A549 (cell line): ENCODE measurements around the gene ALG12. TPM values are rescaled to one million over a fixed set of nuclear protein-coding genes. Genes with fewer than 3 reads are reported as not detected.
A peak's percentile ranks its signal among the peaks of the same experiment; 100 is the strongest.

Experiments
- ATAC-seq, 2 experiments: fragments of 200-7000 bp in 1 of 2; fragments of >200 bp in 1 of 2; cut with Nextera tagmentation in 1 of 2; cut with Tn5 transposase in 1 of 2; 3 replicates each; pipeline versions ENCODE4 v1.8.0 to v1.9.1; 2018 to 2020; ENCODE audit warnings: mild to moderate bottlenecking in 1 of 2, moderate library complexity in 1 of 2
- CTCF ChIA-PET: fragments of 300-600 bp; sonication (Branson Sonifier 250); formaldehyde crosslinking; extraction: SDS; loops from one replicate; lab custom pipeline; 2021; ENCODE audit warnings: antibody characterized with exemption, inconsistent platforms; lab: Yijun Ruan, JAX
- POLR2A ChIA-PET: fragments of 350-600 bp; formaldehyde crosslinking; extraction: SDS; loops from one replicate; lab custom pipeline; 2021; ENCODE audit warnings: antibody characterized with exemption, inconsistent platforms; lab: Yijun Ruan, JAX
- DNase-seq, 2 experiments: peaks; one replicate each; pipeline versions ENCODE4 v3.0.0 to v3.0.0-alpha.2; 2011 to 2016; ENCODE audit warnings: low read depth in 1 of 2, low spot score in 1 of 2
- FAIRE-seq: peaks from 2 replicates; lab custom pipeline; 2011; peaks lifted over from hg19 to GRCh38; lab: Jason Lieb, UNC
- H3K27ac ChIP-seq, 2 experiments: fragments of >200 bp; sonication (Bioruptor Twin); formaldehyde crosslinking; 3 replicates each; pipeline ENCODE4 v1.5.1; 2016 to 2017
- H3K4me1 ChIP-seq: fragments of >200 bp; sonication (Bioruptor Twin); formaldehyde crosslinking; 3 replicates; pipeline ENCODE4 v1.6.1; 2016
- H3K4me2 ChIP-seq: fragments of >200 bp; sonication (Bioruptor Twin); formaldehyde crosslinking; 3 replicates; pipeline ENCODE4 v1.6.1; 2016
- H3K4me3 ChIP-seq: fragments of >200 bp; sonication (Bioruptor Twin); formaldehyde crosslinking; 3 replicates; pipeline ENCODE4 v1.5.1; 2016
- H3K9me3 ChIP-seq: fragments of >200 bp; sonication (Bioruptor Twin); formaldehyde crosslinking; 3 replicates; pipeline ENCODE4 v1.6.1; 2016
- BHLHE40 ChIP-seq: IDR thresholded peaks from 2 replicates; pipeline ENCODE4 v1.6.1; 2012; ENCODE audit warnings: low read depth, low read length, inconsistent platforms
- CBX2 ChIP-seq: fragments of 200-600 bp; sonication (generic); IDR thresholded peaks from 2 replicates; pipeline ENCODE4 v1.6.1; 2016; ENCODE audit warnings: low read depth, mild to moderate bottlenecking, borderline replicate concordance
- CBX8 ChIP-seq: fragments of 200-600 bp; sonication (generic); IDR thresholded peaks from 2 replicates; pipeline ENCODE4 v1.6.1; 2016
- CEBPB ChIP-seq, 2 experiments: fragments of >200 bp in 1 of 2; sonication (Bioruptor Twin) in 1 of 2; formaldehyde crosslinking in 1 of 2; IDR thresholded peaks; 2 replicates each; pipeline ENCODE4 v1.6.1; 2012 to 2016
- EHF ChIP-seq: fragments of 250-450 bp; sonication (Bioruptor Pico); IDR thresholded peaks from 2 replicates; pipeline ENCODE4 v1.5.0; 2020; ENCODE audit warnings: mild to moderate bottlenecking
- EP300 ChIP-seq, 2 experiments: fragments of >200 bp; sonication (Bioruptor Twin); formaldehyde crosslinking; IDR thresholded peaks; 2 replicates in 1 of 2; 3 replicates in 1 of 2; pipeline ENCODE4 v1.6.1; 2016 to 2017
- FOXS1 ChIP-seq: fragments of 250-450 bp; sonication (Bioruptor Pico); IDR thresholded peaks from 2 replicates; pipeline ENCODE4 v1.5.0; 2020; ENCODE audit warnings: mild to moderate bottlenecking, moderate library complexity
- JUNB ChIP-seq: fragments of >200 bp; sonication (Bioruptor Twin); formaldehyde crosslinking; IDR thresholded peaks from 2 replicates; pipeline ENCODE4 v1.6.1; 2016
- NR3C1 ChIP-seq: fragments of >200 bp; sonication (Bioruptor Twin); formaldehyde crosslinking; IDR thresholded peaks from 3 replicates; pipeline ENCODE4 v1.6.1; 2017
- RAD21 ChIP-seq, 2 experiments: fragments of >200 bp in 1 of 2; sonication (Bioruptor Twin) in 1 of 2; formaldehyde crosslinking in 1 of 2; IDR thresholded peaks in 1 of 2; conservative IDR thresholded peaks in 1 of 2; 2 replicates in 1 of 2; 3 replicates in 1 of 2; pipeline ENCODE4 v1.6.1; 2012 to 2018; ENCODE audit warnings: inconsistent platforms in 1 of 2
- RCOR1 ChIP-seq: fragments of 150-350 bp; IDR thresholded peaks from 2 replicates; pipeline ENCODE4 v1.6.1; 2014; ENCODE audit warnings: antibody characterized with exemption, low read length, low read depth
- SMC3 ChIP-seq: fragments of >200 bp; sonication (Bioruptor Twin); formaldehyde crosslinking; IDR thresholded peaks from 3 replicates; pipeline ENCODE4 v1.6.1; 2018; ENCODE audit warnings: inconsistent platforms
- SREBF2 ChIP-seq: fragments of 450-650 bp; IDR thresholded peaks from 2 replicates; pipeline ENCODE4 v1.6.1; 2014; ENCODE audit warnings: mild to moderate bottlenecking, moderate library complexity
- TFCP2L1 ChIP-seq: fragments of 250-450 bp; sonication (Bioruptor Pico); IDR thresholded peaks from 2 replicates; pipeline ENCODE4 v1.5.0; 2021; ENCODE audit warnings: mild to moderate bottlenecking
- TP53 ChIP-seq: fragments of 250-450 bp; sonication (Bioruptor Pico); IDR thresholded peaks from 2 replicates; pipeline ENCODE4 v1.5.0; 2021; ENCODE audit warnings: mild to moderate bottlenecking, moderate library complexity
- ZC3H11A ChIP-seq: fragments of 450-650 bp; IDR thresholded peaks from 2 replicates; pipeline ENCODE4 v1.6.1; 2014; ENCODE audit warnings: antibody characterized with exemption, mild to moderate bottlenecking
- ZNF302 ChIP-seq: fragments of 250-450 bp; sonication (Bioruptor Pico); IDR thresholded peaks from 2 replicates; pipeline ENCODE4 v1.9.0; 2021; ENCODE audit warnings: inconsistent platforms, mild to moderate bottlenecking, moderate library complexity
- WGBS: methylation state at CpG from one replicate; pipeline ENCODE4 v1.1.6; 2017; ENCODE audit errors: missing lambda C conversion rate; 5-methylcytosine and 5-hydroxymethylcytosine counted together
- polyA plus RNA-seq, 4 experiments: library from polyadenylated mRNA; depleted of rRNA in 3 of 4; stranded (reverse); fragments of >200 nt; fragmentation: RNase III in 1 of 4; extraction: RNeasy Plus Mini Kit Qiagen cat#74134 plus additional on column Dnase treatment in 1 of 4; gene quantifications; 2 replicates in 3 of 4; 3 replicates in 1 of 4; pipeline ENCODE4 v1.2.3, GENCODE V29; 2011 to 2017
- TF ChIP-seq, protein P1 (sequence below): fragments of 150-350 bp; IDR thresholded peaks from 2 replicates; pipeline ENCODE4 v1.6.1; 2014; ENCODE audit warnings: low read depth, mild to moderate bottlenecking, low read length
- TF ChIP-seq, protein P2 (sequence below): fragments of 450-650 bp; IDR thresholded peaks from 2 replicates; pipeline ENCODE4 v1.6.1; 2014; ENCODE audit warnings: antibody characterized with exemption
- TF ChIP-seq, protein P3 (sequence below): IDR thresholded peaks from 2 replicates; pipeline ENCODE4 v1.6.1; 2012; ENCODE audit warnings: low read depth, borderline replicate concordance

ALG12 gene
- polyA plus RNA-seq, 2 of the 4 experiments (the other 2 are of a cell fraction), result 4.4 to 7.7 TPM

DNA sequence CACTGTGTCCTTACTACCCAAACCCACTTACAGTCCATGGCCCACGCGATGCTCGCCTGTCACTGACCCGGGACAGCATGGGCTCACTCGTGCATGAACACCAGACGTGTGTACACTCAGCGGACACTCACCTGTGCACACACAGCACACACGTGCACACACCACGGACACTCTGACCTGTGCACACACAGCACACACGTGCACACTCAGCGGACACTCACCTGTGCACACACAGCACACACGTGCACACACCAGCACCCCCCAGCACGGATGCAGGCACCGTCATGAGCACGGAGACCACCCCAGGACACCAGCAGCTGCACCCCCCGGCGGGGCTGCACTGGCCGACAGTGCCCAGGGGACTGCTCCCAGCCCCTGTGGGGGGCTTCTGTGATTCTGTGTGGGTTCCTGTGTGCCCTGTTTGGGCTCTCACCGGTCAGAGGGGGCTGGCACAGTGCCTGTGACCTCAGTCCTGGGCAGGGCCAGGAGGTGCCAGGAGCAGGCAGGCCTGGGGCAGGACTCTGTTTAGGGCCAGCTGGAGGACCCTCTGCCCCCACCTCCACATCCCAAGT lies 20.4 kb upstream of the ALG12 start (continued):
- no peak for TF ChIP-seq RAD21 (conservative IDR thresholded peaks at IDR 0.05 in 1 of 2, IDR thresholded peaks at IDR 0.05 in 1 of 2)

DNA sequence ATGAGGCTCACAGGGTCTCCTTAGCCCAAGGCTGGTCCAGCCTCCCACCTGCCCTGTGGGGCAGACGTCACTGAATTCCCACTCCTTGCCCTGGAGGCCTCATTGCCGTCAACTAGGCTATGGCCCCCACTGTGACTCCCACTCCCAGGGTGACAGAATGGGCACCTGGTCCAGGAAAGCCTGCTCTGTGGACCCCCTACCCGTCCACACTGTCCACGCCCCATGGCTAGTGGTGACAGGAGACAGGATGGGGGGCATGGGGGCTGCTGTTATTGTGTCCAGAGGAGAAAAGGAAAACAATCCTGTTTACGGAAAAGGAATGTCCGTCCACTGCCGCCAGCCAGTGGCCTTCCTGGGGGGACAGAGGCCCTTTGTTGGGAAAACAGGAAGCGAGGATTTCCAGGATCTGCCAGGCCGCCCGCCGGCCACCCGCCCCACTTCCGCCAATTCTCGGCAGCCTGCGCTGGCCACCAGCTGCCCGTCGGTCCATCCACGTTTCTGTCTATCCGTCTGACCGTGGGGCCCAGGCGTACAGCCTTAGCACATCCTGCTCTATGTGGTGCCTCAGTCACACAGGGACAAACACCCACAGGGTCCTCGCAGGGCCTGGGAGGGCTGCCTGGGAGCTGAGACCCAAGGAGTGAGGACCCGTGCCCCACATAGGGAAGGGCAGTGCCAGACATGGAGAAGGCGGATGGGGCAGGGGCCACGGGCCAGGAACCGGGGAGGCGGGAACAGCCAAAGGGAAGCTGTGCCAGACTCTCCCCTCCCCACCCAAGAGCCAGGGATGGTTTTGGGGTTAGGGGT lies 19.7 kb upstream of the ALG12 start:
- FAIRE-seq (no peak), ATAC-seq (no peak), DNase-seq (no peak)
- CTCF ChIA-PET, result interaction anchor here (1.3 to 2.8 kb wide), 2 partner anchors 56 to 92 kb away, joined by 4 to 15 read pairs; no protein-coding TSS in a partner anchor
- TF ChIP-seq, protein P1, sequence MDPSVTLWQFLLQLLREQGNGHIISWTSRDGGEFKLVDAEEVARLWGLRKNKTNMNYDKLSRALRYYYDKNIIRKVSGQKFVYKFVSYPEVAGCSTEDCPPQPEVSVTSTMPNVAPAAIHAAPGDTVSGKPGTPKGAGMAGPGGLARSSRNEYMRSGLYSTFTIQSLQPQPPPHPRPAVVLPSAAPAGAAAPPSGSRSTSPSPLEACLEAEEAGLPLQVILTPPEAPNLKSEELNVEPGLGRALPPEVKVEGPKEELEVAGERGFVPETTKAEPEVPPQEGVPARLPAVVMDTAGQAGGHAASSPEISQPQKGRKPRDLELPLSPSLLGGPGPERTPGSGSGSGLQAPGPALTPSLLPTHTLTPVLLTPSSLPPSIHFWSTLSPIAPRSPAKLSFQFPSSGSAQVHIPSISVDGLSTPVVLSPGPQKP, result no peak
- no peak for TF ChIP-seq EP300 (IDR thresholded peaks at IDR 0.05)
- no peak for TF ChIP-seq SREBF2
- WGBS, result 97% methylated on average over 21 of the region's 27 CpGs
- Histone ChIP-seq H3K4me2 (no peak overlapping the region), H3K9me3 (no peaks in the 10 kb centered on the region), H3K4me3 (no peak overlapping the region), H3K4me1 (peaks cover 24% of the 10 kb centered on the region), H3K27ac (peak overlapping the region in 1 of 2 experiments; percentile 96; a peak in 2 of 6 replicates)
- POLR2A ChIA-PET, result interaction anchor here (0.7 kb wide), 1 partner anchor 589 kb away, joined by 3 read pairs; no protein-coding TSS in a partner anchor

DNA sequence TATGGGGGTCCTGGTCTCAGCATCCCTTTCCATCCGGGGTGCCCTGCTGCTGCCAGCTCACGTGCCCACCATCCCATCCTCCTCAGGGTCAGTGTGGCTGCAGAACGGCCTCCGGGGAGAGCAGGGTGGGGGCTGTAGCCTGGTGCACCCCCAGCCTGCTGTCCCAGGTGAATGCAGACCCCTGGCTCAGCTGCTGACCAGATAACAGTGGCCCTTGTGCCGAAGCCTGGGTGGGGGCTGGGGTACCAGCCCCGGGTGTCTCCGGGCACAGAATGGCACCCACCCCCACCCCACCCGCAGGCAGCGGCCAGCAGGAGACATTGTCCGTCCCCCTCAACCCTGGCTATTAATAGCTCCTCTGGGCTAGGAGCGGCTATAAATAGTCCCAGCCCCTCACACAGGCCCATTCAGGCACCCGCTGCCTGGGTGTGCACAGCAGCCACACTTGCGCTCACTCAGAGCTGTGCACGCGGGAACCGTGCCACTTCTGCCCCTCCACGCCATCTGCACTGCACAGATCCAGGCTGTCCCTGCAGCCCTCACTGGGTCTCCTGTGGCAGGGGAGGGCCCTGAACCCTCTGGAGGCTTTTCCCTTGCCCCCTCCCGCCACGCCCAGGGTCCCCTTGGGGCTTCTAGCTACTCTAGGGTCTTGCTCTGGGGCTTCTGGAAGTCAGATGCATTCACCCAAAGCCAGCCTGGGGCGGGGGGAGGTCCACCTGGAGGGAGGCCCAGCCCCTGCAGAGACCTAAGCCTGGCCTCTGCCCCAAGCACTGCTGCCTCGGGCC lies 18.9 kb upstream of the ALG12 start:
- no peak for FAIRE-seq
- TF ChIP-seq FOXS1, result no peak
- TF ChIP-seq ZNF302 (CRISPR knock-in tag), result no peak
- TF ChIP-seq, protein P2, sequence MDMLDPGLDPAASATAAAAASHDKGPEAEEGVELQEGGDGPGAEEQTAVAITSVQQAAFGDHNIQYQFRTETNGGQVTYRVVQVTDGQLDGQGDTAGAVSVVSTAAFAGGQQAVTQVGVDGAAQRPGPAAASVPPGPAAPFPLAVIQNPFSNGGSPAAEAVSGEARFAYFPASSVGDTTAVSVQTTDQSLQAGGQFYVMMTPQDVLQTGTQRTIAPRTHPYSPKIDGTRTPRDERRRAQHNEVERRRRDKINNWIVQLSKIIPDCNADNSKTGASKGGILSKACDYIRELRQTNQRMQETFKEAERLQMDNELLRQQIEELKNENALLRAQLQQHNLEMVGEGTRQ, result no peak
- TF ChIP-seq RCOR1, result no peak
- no peak for TF ChIP-seq CEBPB (IDR thresholded peaks at IDR 0.05)
- TF ChIP-seq CBX8, result no peak
- TF ChIP-seq TP53 (CRISPR knock-in tag), result no peak
- no peak for TF ChIP-seq NR3C1
- no peak for TF ChIP-seq BHLHE40
- TF ChIP-seq, protein P3, sequence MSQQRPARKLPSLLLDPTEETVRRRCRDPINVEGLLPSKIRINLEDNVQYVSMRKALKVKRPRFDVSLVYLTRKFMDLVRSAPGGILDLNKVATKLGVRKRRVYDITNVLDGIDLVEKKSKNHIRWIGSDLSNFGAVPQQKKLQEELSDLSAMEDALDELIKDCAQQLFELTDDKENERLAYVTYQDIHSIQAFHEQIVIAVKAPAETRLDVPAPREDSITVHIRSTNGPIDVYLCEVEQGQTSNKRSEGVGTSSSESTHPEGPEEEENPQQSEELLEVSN, result no peak
- TF ChIP-seq SMC3, result no peak
- TF ChIP-seq CBX2, result no peak
- no peak for TF ChIP-seq EHF (CRISPR knock-in tag)
- TF ChIP-seq ZC3H11A, result no peak
- TF ChIP-seq TFCP2L1 (CRISPR knock-in tag), result no peak
- no peak for TF ChIP-seq JUNB
- Histone ChIP-seq H3K4me3 (no peak overlapping the region), H3K27ac (peak overlapping the region; percentile 82 to 96), H3K9me3 (no peaks in the 10 kb centered on the region), H3K4me1 (peaks cover 23% of the 10 kb centered on the region), H3K4me2 (peak overlapping the region; percentile 96)
- POLR2A ChIA-PET, result interaction anchor here (0.7 to 1.8 kb wide), 3 partner anchors 7 to 590 kb away, joined by 3 to 5 read pairs (median 4); no protein-coding TSS in a partner anchor
- DNase-seq, result no peak
- ATAC-seq, result no peak
- CTCF ChIA-PET, result interaction anchor here (1.3 to 2.8 kb wide), 3 partner anchors 57 to 93 kb away, joined by 4 to 15 read pairs (median 5); no protein-coding TSS in a partner anchor
- 92% methylated on average over 11 of the region's 21 CpGs for WGBS
